Endothelial cell of umbilical vein (primary cell): Measurements from ENCODE around the gene HCK. TPM values are rescaled to one million over a fixed set of nuclear protein-coding genes. Genes with fewer than 3 reads are reported as not detected.

ENCODE experiments used
- BruUV-seq: library from RNA; stranded (reverse); fragments of 400-500 nt; replicated peaks from 2 replicates; lab custom pipeline; 2021; lab: Mats Ljungman, UMichigan
- CTCF ChIA-PET: fragments of 300-600, 350-600 bp; sonication (Branson Sonifier 250); formaldehyde crosslinking; loops from one replicate; lab custom pipeline; 2021; ENCODE audit warnings: antibody characterized with exemption, inconsistent platforms; lab: Charles Lee
- POLR2A ChIA-PET: fragments of 300-600, 350-600 bp; sonication (Branson Sonifier 250); formaldehyde crosslinking; loops from one replicate; lab custom pipeline; 2021; ENCODE audit warnings: antibody characterized with exemption, inconsistent platforms; lab: Charles Lee
- DNase-seq: peaks from one replicate; pipeline ENCODE4 v3.0.0-alpha.2; 2011; ENCODE audit warnings: low read depth, low spot score
- FAIRE-seq: peaks from 2 replicates; lab custom pipeline; 2011; peaks lifted over from hg19 to GRCh38; lab: Jason Lieb, UNC
- H2AFZ ChIP-seq: 2 replicates; pipeline ENCODE4 v1.6.0; 2012; ENCODE audit warnings: low read depth, low read length, control low read depth, inconsistent platforms
- H3K27ac ChIP-seq: 2 replicates; pipeline ENCODE4 v1.5.1; 2011; ENCODE audit warnings: low read depth, mild to moderate bottlenecking, control low read depth, low read length, moderate library complexity; ENCODE audit not compliant: insufficient read depth
- H3K27me3 ChIP-seq, 2 experiments: 2 replicates each; pipeline versions ENCODE4 v1.6.0 to v1.6.1; 2011; ENCODE audit warnings: low read length in 2 of 2, mixed read lengths in 1 of 2; ENCODE audit not compliant: control insufficient read depth in 2 of 2, insufficient read depth in 2 of 2
- H3K36me3 ChIP-seq, 2 experiments: 2 replicates in 1 of 2; 3 replicates in 1 of 2; pipeline ENCODE4 v1.5.1; 2011; ENCODE audit warnings: low read length in 2 of 2, mild to moderate bottlenecking in 1 of 2, moderate library complexity in 1 of 2; ENCODE audit not compliant: control insufficient read depth in 2 of 2, insufficient read depth in 2 of 2; ENCODE audit errors: extremely low read depth in 1 of 2
- H3K4me1 ChIP-seq: 3 replicates; pipeline ENCODE4 v1.5.1; 2011; ENCODE audit warnings: mild to moderate bottlenecking, low read length; ENCODE audit not compliant: control insufficient read depth, insufficient read depth; ENCODE audit errors: extremely low read depth
- H3K4me2 ChIP-seq: 2 replicates; pipeline ENCODE4 v1.6.1; 2011; ENCODE audit warnings: low read length, control low read depth, mixed read lengths; ENCODE audit not compliant: insufficient read depth
- H3K4me3 ChIP-seq, 3 experiments: fragments of 200-600 bp in 1 of 3; sonication (generic), shearing (Covaris generic) in 1 of 3; replicated peaks in 1 of 3; 2 replicates each; pipeline ENCODE4 v1.5.1; 2011 to 2016; ENCODE audit warnings: control low read depth in 3 of 3, low read length in 3 of 3, mild to moderate bottlenecking in 2 of 3, inconsistent platforms in 1 of 3, low read depth in 1 of 3, moderate library complexity in 1 of 3; ENCODE audit not compliant: insufficient read depth in 1 of 3
- H3K79me2 ChIP-seq: 2 replicates; pipeline ENCODE4 v1.6.0; 2012; ENCODE audit warnings: low read length, inconsistent platforms; ENCODE audit not compliant: control insufficient read depth, insufficient read depth
- H3K9ac ChIP-seq: replicated peaks from 2 replicates; pipeline ENCODE3; 2011; ENCODE audit warnings: low read length, control low read depth; ENCODE audit not compliant: insufficient read depth; ENCODE audit errors: extremely low read depth
- H3K9me1 ChIP-seq: replicated peaks from 3 replicates; pipeline ENCODE4 v1.6.0; 2011; ENCODE audit warnings: mild to moderate bottlenecking, low read length; ENCODE audit not compliant: control insufficient read depth, insufficient read depth; ENCODE audit errors: extremely low read depth
- H3K9me3 ChIP-seq: replicated peaks from 2 replicates; pipeline ENCODE4 v1.5.1; 2012; ENCODE audit warnings: low read length, inconsistent platforms; ENCODE audit not compliant: control insufficient read depth, insufficient read depth
- H4K20me1 ChIP-seq: replicated peaks from 2 replicates; pipeline ENCODE3; 2011; ENCODE audit warnings: mild to moderate bottlenecking, low read length; ENCODE audit not compliant: control insufficient read depth, insufficient read depth; ENCODE audit errors: extremely low read depth
- GATA2 ChIP-seq: IDR thresholded peaks from 2 replicates; pipeline ENCODE4 v1.7.0; 2011; ENCODE audit warnings: low read depth, mild to moderate bottlenecking, moderate library complexity, mixed read lengths, low read length; ENCODE audit not compliant: insufficient read length, insufficient read depth
- MYC ChIP-seq: IDR thresholded peaks from one replicate; pipeline ENCODE4 v1.6.1; 2011; ENCODE audit warnings: mild to moderate bottlenecking, low read depth, low read length
- POLR2A ChIP-seq: IDR thresholded peaks from 2 replicates; pipeline ENCODE4 v1.6.1; 2012; ENCODE audit warnings: low read depth, mild to moderate bottlenecking, control low read depth, low read length
- dilution Hi-C: fragments of 300-500 bp; cut with MboI; formaldehyde crosslinking; loops from one replicate; pipeline ENCODE4 v1.15.0; 2019; ENCODE audit warnings: low sequenced_read_pairs; ENCODE audit not compliant: extremely low pct_ligation_motif_present
- intact Hi-C: fragments of 100-400 bp; cut with micrococcal nuclease; formaldehyde crosslinking; loops from one replicate; pipeline ENCODE4 v1.10.0; 2022
- polyA plus RNA-seq, 4 experiments: library from polyadenylated mRNA; depleted of rRNA in 3 of 4; stranded (reverse) in 3 of 4; unstranded in 1 of 4; fragments of >200 nt; gene quantifications; 2 replicates each; pipeline versions ENCODE4 v1.2.1 to v1.2.3, GENCODE V29; 2011 to 2012; ENCODE audit warnings: missing spikeins in 1 of 4
- total RNA-seq: library from RNA; stranded (reverse); gene quantifications from 2 replicates; pipeline ENCODE4 v1.2.3, GENCODE V29; 2021
- TF ChIP-seq, protein P1 (sequence below): IDR thresholded peaks from 2 replicates; pipeline ENCODE4 v1.6.1; 2011; ENCODE audit not compliant: insufficient read depth, insufficient read length
- TF ChIP-seq, protein P2 (sequence below), 2 donors: IDR thresholded peaks; 1 replicate in 1 of 2; 2 replicates in 1 of 2; pipeline ENCODE4 v1.5.1; 2011; ENCODE audit warnings: low read length in 2 of 2, mild to moderate bottlenecking in 2 of 2, moderate library complexity in 2 of 2, control low read depth in 1 of 2, inconsistent platforms in 1 of 2, low read depth in 1 of 2; ENCODE audit not compliant: insufficient read depth in 1 of 2; ENCODE audit errors: extremely low read depth in 1 of 2

HCK gene
- total and polyA plus RNA-seq, 2 donors (not counting 3 experiments of a cell fraction or from before 2014, with no cell fraction given): not detected

DNA sequence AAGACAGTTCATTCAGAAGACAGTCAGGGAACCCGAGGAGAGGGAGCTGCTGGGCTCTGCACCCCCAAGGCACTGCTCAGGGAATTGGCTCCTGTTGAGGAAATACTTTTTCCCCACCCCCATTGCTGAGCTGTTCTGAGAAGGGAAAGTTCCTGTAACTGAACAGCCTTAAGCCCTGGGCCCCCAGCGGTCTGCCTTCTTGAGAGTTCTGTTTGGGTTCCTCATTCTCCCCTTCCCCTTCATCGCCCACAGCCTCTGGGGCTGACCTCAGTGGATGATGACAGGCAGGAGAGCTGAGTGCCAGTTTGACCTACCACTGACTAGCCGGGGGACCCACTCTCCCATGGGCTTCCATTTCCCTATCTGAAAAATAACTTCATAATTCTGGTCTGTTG is 10.7 kb downstream of the HCK start:
- Histone ChIP-seq H3K4me1 (no peaks in the 10 kb centered on the region), H4K20me1 (no peaks in the 10 kb centered on the region), H3K36me3 (no peaks in the 10 kb centered on the region), H2AFZ (no peak overlapping the region), H3K27me3 (peaks cover 3 to 12% of the 10 kb centered on the region in 2 experiments), H3K9me1 (no peaks in the 10 kb centered on the region), H3K79me2 (no peaks in the 10 kb centered on the region), H3K9me3 (no peaks in the 10 kb centered on the region), H3K27ac (no peak overlapping the region), H3K4me3 (no peak overlapping the region), H3K4me2 (no peak overlapping the region), H3K9ac (no peak overlapping the region)
- POLR2A ChIA-PET: no interaction called here
- DNase-seq (no peak), FAIRE-seq (no peak)
- dilution Hi-C loops (no loop called here), intact Hi-C loops (no loop called here)
- BruUV-seq: no TSS peak
- TF ChIP-seq GATA2: no peak
- CTCF ChIA-PET: no interaction called here

DNA sequence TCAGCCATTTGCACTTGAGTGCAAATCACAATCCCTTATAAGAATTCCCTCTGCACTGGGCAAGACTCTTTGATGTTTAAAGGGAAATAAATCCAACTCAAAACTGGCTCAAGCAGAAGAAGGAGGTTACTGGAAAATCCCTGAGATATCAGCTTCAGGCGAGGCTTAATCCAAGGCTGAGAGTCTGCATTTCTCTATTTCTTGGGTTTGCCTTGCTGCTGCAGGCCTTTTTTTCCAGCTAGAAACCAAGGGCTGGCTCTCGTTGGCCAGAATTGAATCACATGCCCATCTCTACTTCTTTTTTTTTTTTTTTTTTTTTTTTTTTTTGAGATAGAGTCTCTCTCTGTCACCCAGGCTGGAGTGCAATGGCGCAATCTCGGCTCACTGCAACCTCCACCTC is 11.7 kb downstream of the HCK start:
- Histone ChIP-seq H2AFZ (no peak overlapping the region), H3K36me3 (no peaks in the 10 kb centered on the region), H3K9ac (no peak overlapping the region), H3K9me1 (no peaks in the 10 kb centered on the region), H3K4me2 (no peak overlapping the region), H3K27ac (no peak overlapping the region), H3K4me3 (no peak overlapping the region), H3K4me1 (no peaks in the 10 kb centered on the region), H3K27me3 (peaks cover 1 to 12% of the 10 kb centered on the region in 2 experiments), H3K9me3 (no peaks in the 10 kb centered on the region), H4K20me1 (no peaks in the 10 kb centered on the region), H3K79me2 (no peaks in the 10 kb centered on the region)
- FAIRE-seq (no peak), DNase-seq (no peak)
- intact Hi-C loops (no loop called here), dilution Hi-C loops (no loop called here)
- ChIA-PET CTCF (no interaction called here), POLR2A (no interaction called here)
- TF ChIP-seq GATA2: no peak
- no peak for TF ChIP-seq POLR2A
- TF ChIP-seq, protein P1, sequence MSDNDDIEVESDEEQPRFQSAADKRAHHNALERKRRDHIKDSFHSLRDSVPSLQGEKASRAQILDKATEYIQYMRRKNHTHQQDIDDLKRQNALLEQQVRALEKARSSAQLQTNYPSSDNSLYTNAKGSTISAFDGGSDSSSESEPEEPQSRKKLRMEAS: no peak
- TF ChIP-seq, protein P2, sequence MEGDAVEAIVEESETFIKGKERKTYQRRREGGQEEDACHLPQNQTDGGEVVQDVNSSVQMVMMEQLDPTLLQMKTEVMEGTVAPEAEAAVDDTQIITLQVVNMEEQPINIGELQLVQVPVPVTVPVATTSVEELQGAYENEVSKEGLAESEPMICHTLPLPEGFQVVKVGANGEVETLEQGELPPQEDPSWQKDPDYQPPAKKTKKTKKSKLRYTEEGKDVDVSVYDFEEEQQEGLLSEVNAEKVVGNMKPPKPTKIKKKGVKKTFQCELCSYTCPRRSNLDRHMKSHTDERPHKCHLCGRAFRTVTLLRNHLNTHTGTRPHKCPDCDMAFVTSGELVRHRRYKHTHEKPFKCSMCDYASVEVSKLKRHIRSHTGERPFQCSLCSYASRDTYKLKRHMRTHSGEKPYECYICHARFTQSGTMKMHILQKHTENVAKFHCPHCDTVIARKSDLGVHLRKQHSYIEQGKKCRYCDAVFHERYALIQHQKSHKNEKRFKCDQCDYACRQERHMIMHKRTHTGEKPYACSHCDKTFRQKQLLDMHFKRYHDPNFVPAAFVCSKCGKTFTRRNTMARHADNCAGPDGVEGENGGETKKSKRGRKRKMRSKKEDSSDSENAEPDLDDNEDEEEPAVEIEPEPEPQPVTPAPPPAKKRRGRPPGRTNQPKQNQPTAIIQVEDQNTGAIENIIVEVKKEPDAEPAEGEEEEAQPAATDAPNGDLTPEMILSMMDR (IDR thresholded peaks at IDR 0.05; ENCODE audit: extremely low read depth in 1 of 2, insufficient read depth in 1 of 2, low read depth in 1 of 2, low read length in 2 of 2): no peak
- no peak for TF ChIP-seq MYC
- no TSS peak for BruUV-seq
